HCEC 1CT (cell line): ENCODE results near the gene MGAT5.

Source experiments
- DNase-seq: peaks from one replicate; pipeline ENCODE4 v3.0.0-alpha.2; 2017

Gene MGAT5

DNA sequence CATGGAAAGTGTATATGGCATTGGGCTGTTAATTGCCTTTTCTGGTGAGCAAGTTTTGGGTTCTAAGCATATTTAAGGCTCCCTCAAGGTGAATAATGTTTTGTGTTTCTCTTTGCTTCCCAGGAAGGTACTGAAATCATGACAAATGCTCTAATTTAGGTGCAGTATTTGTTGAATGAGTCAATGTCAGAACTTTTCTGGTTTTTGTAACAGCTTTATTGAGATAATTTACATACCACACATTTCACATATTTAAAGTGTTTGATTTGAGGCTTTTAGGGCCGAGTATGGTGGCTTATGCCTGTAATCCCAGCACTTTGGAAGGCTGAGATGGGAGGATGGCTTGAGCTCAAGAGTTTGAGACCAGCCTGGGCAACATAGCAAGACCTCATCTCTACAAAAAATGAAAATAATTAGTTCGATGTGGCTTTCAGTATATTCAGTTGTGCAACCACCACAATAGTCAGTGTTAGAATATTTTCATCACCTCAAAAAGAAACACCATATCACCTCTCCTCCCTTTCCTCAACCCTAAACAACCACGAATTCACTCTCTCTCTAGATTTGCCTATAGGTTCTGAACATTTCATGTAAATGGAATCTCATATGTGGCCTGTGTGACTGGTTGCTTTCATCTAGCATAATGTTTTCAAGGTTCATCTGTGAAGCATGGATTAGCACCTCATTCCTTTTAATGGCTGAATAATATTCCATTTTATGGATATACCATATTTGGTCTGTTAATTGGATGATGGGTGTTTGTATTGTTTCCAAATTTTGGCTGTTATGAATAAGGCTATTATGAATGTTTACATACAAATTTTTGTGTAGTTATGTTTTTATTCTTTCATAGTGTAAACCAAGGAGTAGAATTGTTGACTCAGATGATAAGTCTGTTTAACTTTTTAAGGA lies 54.9 kb downstream of the MGAT5 start:
- DNase-seq, result no peak

GRCh38 chr2:134310107-134311079 lies 56.5 kb downstream of the MGAT5 start:
- no peak for DNase-seq

- DNase-seq, result no peak
These were observed 58.6 kb downstream of the MGAT5 start for GRCh38 chr2:134312482-134312881.

DNA sequence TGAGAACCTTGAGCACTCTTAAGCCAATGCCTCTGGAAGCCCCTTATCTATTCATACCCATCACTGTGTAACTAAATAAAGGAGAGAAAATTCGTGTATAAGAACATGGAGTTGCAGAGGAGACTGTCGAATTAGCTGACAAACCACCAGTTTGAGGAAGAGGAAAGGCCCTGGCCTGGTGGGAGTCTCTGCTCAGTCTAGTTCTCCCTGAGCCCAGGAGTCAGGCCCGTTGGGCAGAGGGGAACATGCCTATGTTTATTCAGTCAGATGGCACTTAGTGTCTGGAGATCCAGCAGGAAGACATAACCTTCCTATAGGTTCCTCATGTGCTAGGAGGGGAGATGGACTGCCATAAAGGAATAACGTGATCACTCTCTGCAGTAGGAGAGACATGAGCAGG lies 60.3 kb downstream of the MGAT5 start:
- DNase-seq, result no peak

DNA sequence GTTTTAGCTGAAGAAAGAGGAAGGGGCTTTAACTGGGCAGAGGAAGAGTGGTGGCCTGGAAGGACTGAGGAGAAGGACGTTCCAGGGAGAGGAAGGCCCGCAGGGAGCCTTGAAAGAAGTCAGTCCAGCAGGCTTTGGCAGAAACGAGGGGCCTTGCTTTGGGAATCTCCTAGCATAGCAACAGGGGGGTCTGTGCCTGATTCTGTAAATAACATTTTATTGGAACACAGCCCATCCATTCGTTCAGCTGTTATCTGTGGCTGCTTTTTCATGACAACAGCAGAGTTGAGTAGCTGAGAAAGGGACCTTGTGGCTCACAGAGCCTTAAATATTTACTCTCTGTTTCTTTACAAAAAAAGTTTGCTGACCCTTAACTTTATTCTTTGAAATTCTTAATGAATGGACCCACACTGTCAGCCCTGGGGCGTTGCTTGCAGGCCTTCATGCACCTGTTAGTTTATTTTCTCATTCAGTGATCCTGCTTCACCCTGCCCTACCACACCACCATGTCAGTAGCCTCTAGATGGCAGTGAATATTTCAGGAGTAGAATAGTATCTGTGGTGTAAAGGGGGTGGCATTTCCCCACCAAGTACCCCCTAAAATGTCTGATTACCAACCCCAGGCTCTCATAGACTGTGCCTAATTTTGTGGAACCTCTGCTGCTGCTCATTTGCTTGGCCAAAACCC lies 61.0 kb downstream of the MGAT5 start:
- DNase-seq, result no peak

GRCh38 chr2:134315471-134315870 lies 61.6 kb downstream of the MGAT5 start:
- no peak for DNase-seq

- DNase-seq, result no peak
These were observed 65.9 kb downstream of the MGAT5 start for GRCh38 chr2:134319596-134320254.

- no peak for DNase-seq
These were observed 67.1 kb downstream of the MGAT5 start for GRCh38 chr2:134320930-134321329.

DNA sequence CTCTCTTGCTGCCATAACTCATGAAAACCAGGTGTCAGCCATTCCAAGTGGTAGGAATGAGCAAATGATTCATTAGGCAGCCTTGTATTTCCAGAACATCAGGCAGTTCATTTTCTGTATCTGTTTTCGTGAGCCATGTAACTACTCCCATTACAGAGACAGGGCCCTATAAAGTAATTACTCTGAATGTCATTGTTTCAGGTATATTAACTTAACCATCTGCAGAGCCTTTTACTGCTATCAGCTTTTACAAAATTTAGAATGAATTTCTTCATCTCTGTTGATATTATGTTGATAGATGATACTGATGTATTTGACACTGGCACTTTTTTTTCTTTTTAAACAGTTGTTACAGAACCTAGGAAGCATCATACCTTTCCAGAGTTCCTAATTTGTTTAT lies 69.9 kb downstream of the MGAT5 start:
- DNase-seq, result no peak

DNA sequence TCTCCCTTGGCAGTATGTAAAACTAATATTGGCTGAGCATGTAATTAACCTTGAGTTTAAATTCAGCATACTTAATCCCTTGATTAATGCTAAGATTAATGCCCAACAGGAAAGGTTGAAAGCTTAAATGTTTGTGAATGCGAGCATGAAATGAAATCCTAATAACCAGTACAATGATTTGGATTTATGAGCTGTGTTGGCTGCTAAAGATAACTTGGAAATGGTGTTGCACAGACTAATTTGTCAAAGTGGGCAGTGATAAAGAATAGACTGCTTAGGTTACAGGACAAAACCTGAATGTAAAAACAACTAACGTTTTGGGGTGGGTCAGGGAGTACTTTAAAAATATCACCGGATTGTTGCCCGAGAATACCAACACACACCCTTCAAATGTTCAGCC lies 70.6 kb downstream of the MGAT5 start:
- DNase-seq, result no peak

- no peak for DNase-seq
These were observed 71.1 kb downstream of the MGAT5 start for GRCh38 chr2:134324947-134325346.

- DNase-seq, result no peak
These were observed 71.8 kb downstream of the MGAT5 start for GRCh38 chr2:134325696-134326095.

- DNase-seq, result peak; percentile 39
These were observed 73.5 kb downstream of the MGAT5 start for GRCh38 chr2:134327367-134327766.

- DNase-seq, result no peak
These were observed 77.2 kb downstream of the MGAT5 start for GRCh38 chr2:134331081-134331480.

GRCh38 chr2:134333646-134334189 lies 79.8 kb downstream of the MGAT5 start:
- DNase-seq, result no peak

GRCh38 chr2:134334542-134335353 lies 80.9 kb downstream of the MGAT5 start:
- no peak for DNase-seq

DNA sequence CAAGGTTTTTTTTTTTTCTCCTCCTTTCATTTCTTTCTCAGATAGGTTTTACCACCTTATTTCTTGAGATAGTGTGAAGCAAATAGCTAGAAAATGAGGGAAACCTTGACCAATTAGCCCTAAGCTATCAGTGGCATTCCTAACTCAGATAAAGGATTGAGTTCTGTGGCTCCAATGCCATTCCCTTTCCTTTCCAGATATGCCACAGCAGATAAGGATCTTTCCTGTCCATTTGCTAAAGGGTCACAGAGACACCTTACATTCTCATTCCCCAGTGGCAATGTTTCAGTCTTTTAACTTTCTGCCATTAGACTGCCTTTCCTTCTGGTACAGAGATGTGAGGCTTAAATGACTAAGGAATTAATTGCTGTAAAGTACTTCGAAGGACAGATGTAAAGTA lies 81.7 kb downstream of the MGAT5 start:
- DNase-seq, result no peak

DNA sequence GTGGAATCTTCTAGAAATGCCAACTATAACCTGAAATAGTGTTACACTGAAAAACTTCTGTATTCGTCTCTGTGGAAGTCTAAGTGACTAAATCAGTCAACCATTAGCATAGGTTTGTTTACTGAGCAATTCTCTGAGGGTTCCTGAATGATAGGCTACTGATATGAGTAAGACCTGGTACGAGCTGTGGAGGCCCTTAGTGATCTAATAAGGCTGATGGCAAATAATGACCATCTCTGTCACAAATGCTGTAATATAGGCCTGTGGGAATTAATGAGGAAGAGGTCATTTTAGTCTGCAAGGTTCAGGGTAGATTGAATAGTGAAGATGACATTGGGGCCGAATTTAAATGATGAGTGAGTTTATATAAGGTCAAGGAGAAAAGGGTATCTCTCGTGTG lies 82.5 kb downstream of the MGAT5 start:
- no peak for DNase-seq

DNA sequence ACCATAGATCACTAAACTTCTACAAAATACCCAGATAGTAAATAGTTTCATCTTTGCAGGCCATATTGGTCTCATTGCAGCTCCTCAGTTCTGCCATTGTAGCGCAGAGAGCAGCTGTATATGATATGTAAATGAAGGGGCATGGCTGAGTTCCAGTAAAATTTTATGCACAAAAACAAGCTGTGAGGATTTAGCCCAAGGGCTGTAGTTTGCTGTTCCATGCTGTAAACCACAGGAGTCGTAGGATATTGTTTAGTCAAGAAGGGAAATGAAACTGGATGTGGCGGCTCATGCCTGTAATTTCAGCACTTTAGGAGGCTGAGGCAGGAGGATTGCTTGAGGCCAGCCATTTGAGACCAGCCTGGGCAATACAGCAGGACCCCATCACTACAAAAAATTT lies 83.0 kb downstream of the MGAT5 start:
- DNase-seq, result no peak

DNA sequence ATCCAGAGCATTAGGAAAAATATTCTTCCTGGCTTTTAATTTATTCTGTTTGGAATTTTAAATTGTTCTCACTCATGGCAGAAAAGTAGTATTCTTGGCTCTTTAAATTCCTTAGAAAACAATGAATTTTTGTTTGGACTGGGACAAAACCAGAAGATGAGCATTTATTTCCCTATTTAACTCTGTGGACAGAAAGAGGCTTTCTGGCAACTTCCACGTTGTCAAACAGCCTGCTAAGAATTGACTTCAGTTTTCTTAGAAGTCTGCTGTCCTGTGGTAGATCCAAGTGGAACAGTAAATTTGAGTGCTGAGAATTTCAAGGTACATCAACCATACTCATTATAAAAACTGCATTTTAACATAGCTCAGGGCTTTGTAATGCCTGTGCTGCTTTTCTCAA lies 83.8 kb downstream of the MGAT5 start:
- no peak for DNase-seq

- no peak for DNase-seq
These were observed 84.3 kb downstream of the MGAT5 start for GRCh38 chr2:134338208-134338607.
